ENCODE measurements around the gene UMOD.

UMOD gene

GRCh38 chr16:20308801-20309590, 43.5 kb downstream of the UMOD start:
- H3K9me3 ChIP-seq (ENCODE audit: severe bottlenecking) = no peaks in the 10 kb centered on the region
- H3K27me3 ChIP-seq (ENCODE audit: insufficient read depth, low read depth, severe bottlenecking) = peaks cover 57% of the 10 kb centered on the region
- no peak for TF ChIP-seq CTCF (IDR thresholded peaks at IDR 0.05; ENCODE audit: low read depth, low read length)
- no peak for DNase-seq
- H3K27ac ChIP-seq = no peak overlapping the region
- no peaks in the 10 kb centered on the region for H3K36me3 ChIP-seq
- H3K4me3 ChIP-seq (ENCODE audit: low read depth, low read length) = no peak overlapping the region

- Histone ChIP-seq H3K27me3 (ENCODE audit: insufficient read depth, low read depth, severe bottlenecking) (peaks cover 61% of the 10 kb centered on the region), H3K36me3 (no peaks in the 10 kb centered on the region), H3K27ac (no peak overlapping the region), H3K9me3 (ENCODE audit: severe bottlenecking) (no peaks in the 10 kb centered on the region), H3K4me3 (ENCODE audit: low read depth, low read length) (no peak overlapping the region)
- no peak for DNase-seq
- TF ChIP-seq CTCF (IDR thresholded peaks at IDR 0.05; ENCODE audit: low read depth, low read length) = no peak
Measured at GRCh38 chr16:20308266-20308665, 44.2 kb downstream of the UMOD start.

DNA sequence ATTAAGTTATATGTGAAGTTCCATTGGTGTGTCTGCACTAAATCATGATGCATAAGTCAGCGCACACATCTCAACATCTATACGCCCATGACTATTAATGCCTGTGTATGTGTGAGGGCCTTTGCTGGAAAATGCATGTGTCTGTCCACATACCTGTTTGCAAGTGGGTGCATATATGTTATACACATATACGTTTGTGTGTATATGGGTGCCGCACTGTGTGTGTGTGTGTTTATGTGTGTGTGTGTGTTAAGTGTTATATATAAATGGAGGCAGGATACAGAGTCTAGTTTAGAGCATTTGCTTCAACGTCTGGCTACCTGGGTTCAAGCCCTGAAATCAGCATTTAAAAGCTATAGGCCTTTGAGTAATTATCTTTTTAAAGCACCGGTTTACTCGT, 44.7 kb downstream of the UMOD start:
- no peak overlapping the region for H3K27ac ChIP-seq
- H3K4me3 ChIP-seq (ENCODE audit: low read depth, low read length) = no peak overlapping the region
- TF ChIP-seq CTCF (IDR thresholded peaks at IDR 0.05; ENCODE audit: low read depth, low read length) = no peak
- no peaks in the 10 kb centered on the region for H3K9me3 ChIP-seq (ENCODE audit: severe bottlenecking)
- no peaks in the 10 kb centered on the region for H3K36me3 ChIP-seq
- DNase-seq = no peak
- peaks cover 66% of the 10 kb centered on the region for H3K27me3 ChIP-seq (ENCODE audit: insufficient read depth, low read depth, severe bottlenecking)

DNA sequence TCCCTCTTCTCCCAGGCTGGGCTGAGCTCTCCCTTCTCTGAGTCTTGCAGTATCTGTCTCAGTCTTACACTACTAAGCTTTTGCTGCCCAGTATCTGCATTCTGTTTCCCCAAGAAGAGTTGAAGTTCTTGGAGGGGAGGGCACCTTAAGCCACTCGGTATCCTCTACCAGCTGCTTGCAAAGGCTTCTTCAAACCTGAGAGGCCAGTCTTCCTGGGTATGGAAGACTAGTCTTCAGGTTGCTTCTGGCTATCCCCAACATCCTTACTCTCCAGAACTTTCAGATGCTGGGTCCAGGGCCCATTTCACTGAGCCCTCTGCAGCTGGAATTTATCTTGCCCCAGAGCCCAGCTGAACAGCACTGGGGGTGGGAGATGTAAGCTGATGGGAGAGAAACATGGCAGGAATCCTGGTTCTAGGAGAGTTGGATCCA, 45.3 kb downstream of the UMOD start:
- DNase-seq = no peak
- Histone ChIP-seq H3K27ac (no peak overlapping the region), H3K9me3 (ENCODE audit: severe bottlenecking) (no peaks in the 10 kb centered on the region), H3K36me3 (no peaks in the 10 kb centered on the region), H3K4me3 (ENCODE audit: low read depth, low read length) (no peak overlapping the region), H3K27me3 (ENCODE audit: insufficient read depth, low read depth, severe bottlenecking) (peaks cover 67% of the 10 kb centered on the region)
- TF ChIP-seq CTCF (IDR thresholded peaks at IDR 0.05; ENCODE audit: low read depth, low read length) = no peak

- no peak for TF ChIP-seq CTCF (IDR thresholded peaks at IDR 0.05; ENCODE audit: low read depth, low read length)
- Histone ChIP-seq H3K9me3 (ENCODE audit: severe bottlenecking) (no peaks in the 10 kb centered on the region), H3K27me3 (ENCODE audit: insufficient read depth, low read depth, severe bottlenecking) (peaks cover 68% of the 10 kb centered on the region), H3K36me3 (no peaks in the 10 kb centered on the region), H3K4me3 (ENCODE audit: low read depth, low read length) (no peak overlapping the region), H3K27ac (no peak overlapping the region)
- DNase-seq = no peak
Measured at GRCh38 chr16:20306401-20306800, 46.1 kb downstream of the UMOD start.

- no peak for TF ChIP-seq CTCF (IDR thresholded peaks at IDR 0.05; ENCODE audit: low read depth, low read length)
- Histone ChIP-seq H3K36me3 (no peaks in the 10 kb centered on the region), H3K27me3 (ENCODE audit: insufficient read depth, low read depth, severe bottlenecking) (peaks cover 65% of the 10 kb centered on the region), H3K27ac (no peak overlapping the region), H3K4me3 (ENCODE audit: low read depth, low read length) (no peak overlapping the region), H3K9me3 (ENCODE audit: severe bottlenecking) (no peaks in the 10 kb centered on the region)
- no peak for DNase-seq
Measured at GRCh38 chr16:20303012-20303411, 49.5 kb downstream of the UMOD start.
